Stimulated activated CD8-positive, alpha-beta memory T cell treated with anti-CD3 and anti-CD28 coated beads, Interleukin-7, amount 100 ng/mL, for 1 hour (primary cell): ENCODE results near the gene IYD.
A peak's percentile ranks its signal among the peaks of the same experiment; 100 is the strongest.

Experiments
- DNase-seq, 2 donors: peaks; one replicate each; pipeline ENCODE4 v3.0.0-alpha.2; 2020; ENCODE audit warnings: low read depth in 2 of 2

The IYD gene

GRCh38 chr6:150394899-150395295 lies 26.1 kb downstream of the IYD start:
- DNase-seq = no peak

- no peak for DNase-seq
Observed at GRCh38 chr6:150395388-150396009, 26.7 kb downstream of the IYD start.

GRCh38 chr6:150403458-150404246 lies 34.8 kb downstream of the IYD start:
- no peak for DNase-seq

GRCh38 chr6:150406948-150407347 lies 38.1 kb downstream of the IYD start:
- DNase-seq = no peak

- DNase-seq = no peak
Observed at GRCh38 chr6:150408842-150409241, 40.0 kb downstream of the IYD start.

GRCh38 chr6:150409576-150410066 lies 40.8 kb downstream of the IYD start:
- DNase-seq = no peak

- no peak for DNase-seq
Observed at GRCh38 chr6:150410399-150410798, 41.6 kb downstream of the IYD start.

- DNase-seq = no peak
Observed at GRCh38 chr6:150410906-150411305, 42.1 kb downstream of the IYD start.

GRCh38 chr6:150412221-150412620 lies 43.4 kb downstream of the IYD start:
- DNase-seq = no peak

GRCh38 chr6:150413198-150413597 lies 44.4 kb downstream of the IYD start:
- DNase-seq = no peak

GRCh38 chr6:150413781-150414281 lies 45.0 kb downstream of the IYD start:
- DNase-seq = no peak

GRCh38 chr6:150416128-150416527 lies 47.3 kb downstream of the IYD start:
- DNase-seq = no peak

GRCh38 chr6:150417250-150417649 lies 48.4 kb downstream of the IYD start:
- no peak for DNase-seq

- no peak for DNase-seq
Observed at GRCh38 chr6:150417899-150418826, 49.4 kb downstream of the IYD start.

- DNase-seq = peak in 1 of 2 donors; percentile 18
Observed at GRCh38 chr6:150418827-150419594, 50.2 kb downstream of the IYD start.

- no peak for DNase-seq
Observed at GRCh38 chr6:150420428-150420827, 51.6 kb downstream of the IYD start.

GRCh38 chr6:150420926-150421325 lies 52.1 kb downstream of the IYD start:
- no peak for DNase-seq

GRCh38 chr6:150425508-150425907 lies 56.7 kb downstream of the IYD start:
- DNase-seq = no peak

GRCh38 chr6:150426198-150426597 lies 57.4 kb downstream of the IYD start:
- no peak for DNase-seq

- DNase-seq = no peak
Observed at GRCh38 chr6:150427037-150427602, 58.3 kb downstream of the IYD start.

- DNase-seq = no peak
Observed at GRCh38 chr6:150427843-150428242, 59.0 kb downstream of the IYD start.
